Osteocyte (in vitro differentiated cells): ENCODE measurements around the gene TFEB. TPM values are rescaled to one million over a fixed set of nuclear protein-coding genes. Genes with fewer than 3 reads are reported as not detected.

Experiments used
- DNase-seq: peaks from one replicate; pipeline ENCODE4 v3.0.0; 2021; ENCODE audit warnings: mixed read lengths; ENCODE audit not compliant: unreplicated experiment; ENCODE audit errors: extremely low spot score
- H3K27ac Mint-ChIP-seq: one replicate; pipeline ENCODE4 v1.8.0; 2021; ENCODE audit warnings: mild to moderate bottlenecking, mixed read lengths; ENCODE audit not compliant: unreplicated experiment
- H3K27me3 Mint-ChIP-seq: one replicate; pipeline ENCODE4 v1.8.0; 2021; ENCODE audit warnings: mixed read lengths; ENCODE audit not compliant: unreplicated experiment
- H3K36me3 Mint-ChIP-seq: one replicate; pipeline ENCODE4 v1.8.0; 2021; ENCODE audit warnings: mixed read lengths; ENCODE audit not compliant: unreplicated experiment
- H3K4me1 Mint-ChIP-seq: one replicate; pipeline ENCODE4 v1.8.0; 2021; ENCODE audit warnings: mixed read lengths; ENCODE audit not compliant: unreplicated experiment
- H3K4me3 Mint-ChIP-seq: one replicate; pipeline ENCODE4 v1.8.0; 2021; ENCODE audit warnings: mild to moderate bottlenecking, moderate library complexity, mixed read lengths; ENCODE audit not compliant: unreplicated experiment
- H3K9me3 Mint-ChIP-seq: one replicate; pipeline ENCODE4 v1.8.0; 2021; ENCODE audit warnings: mixed read lengths; ENCODE audit not compliant: unreplicated experiment
- total RNA-seq: library from RNA; stranded (reverse); gene quantifications from 2 replicates; pipeline ENCODE4 v1.2.1, GENCODE V29; 2021
- TF ChIP-seq, protein P1 (sequence below): fragments of 200-600 bp; sonication (generic); IDR thresholded peaks from 2 replicates; pipeline ENCODE4 v1.5.0; 2021; ENCODE audit warnings: antibody characterized with exemption, mild to moderate bottlenecking, moderate library complexity

The TFEB gene
- total RNA-seq, 1 donor from 2014 or later = 11.1 TPM

GRCh38 chr6:41715795-41716515 lies 19.5 kb downstream of the TFEB start:
- Mint-ChIP-seq H3K4me3 (no peak overlapping the region), H3K9me3 (no peaks in the 10 kb centered on the region), H3K4me1 (peaks cover 37% of the 10 kb centered on the region), H3K27ac (no peak overlapping the region), H3K36me3 (no peaks in the 10 kb centered on the region), H3K27me3 (no peaks in the 10 kb centered on the region)
- no peak for DNase-seq
- TF ChIP-seq, protein P1, sequence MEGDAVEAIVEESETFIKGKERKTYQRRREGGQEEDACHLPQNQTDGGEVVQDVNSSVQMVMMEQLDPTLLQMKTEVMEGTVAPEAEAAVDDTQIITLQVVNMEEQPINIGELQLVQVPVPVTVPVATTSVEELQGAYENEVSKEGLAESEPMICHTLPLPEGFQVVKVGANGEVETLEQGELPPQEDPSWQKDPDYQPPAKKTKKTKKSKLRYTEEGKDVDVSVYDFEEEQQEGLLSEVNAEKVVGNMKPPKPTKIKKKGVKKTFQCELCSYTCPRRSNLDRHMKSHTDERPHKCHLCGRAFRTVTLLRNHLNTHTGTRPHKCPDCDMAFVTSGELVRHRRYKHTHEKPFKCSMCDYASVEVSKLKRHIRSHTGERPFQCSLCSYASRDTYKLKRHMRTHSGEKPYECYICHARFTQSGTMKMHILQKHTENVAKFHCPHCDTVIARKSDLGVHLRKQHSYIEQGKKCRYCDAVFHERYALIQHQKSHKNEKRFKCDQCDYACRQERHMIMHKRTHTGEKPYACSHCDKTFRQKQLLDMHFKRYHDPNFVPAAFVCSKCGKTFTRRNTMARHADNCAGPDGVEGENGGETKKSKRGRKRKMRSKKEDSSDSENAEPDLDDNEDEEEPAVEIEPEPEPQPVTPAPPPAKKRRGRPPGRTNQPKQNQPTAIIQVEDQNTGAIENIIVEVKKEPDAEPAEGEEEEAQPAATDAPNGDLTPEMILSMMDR = no peak

DNA sequence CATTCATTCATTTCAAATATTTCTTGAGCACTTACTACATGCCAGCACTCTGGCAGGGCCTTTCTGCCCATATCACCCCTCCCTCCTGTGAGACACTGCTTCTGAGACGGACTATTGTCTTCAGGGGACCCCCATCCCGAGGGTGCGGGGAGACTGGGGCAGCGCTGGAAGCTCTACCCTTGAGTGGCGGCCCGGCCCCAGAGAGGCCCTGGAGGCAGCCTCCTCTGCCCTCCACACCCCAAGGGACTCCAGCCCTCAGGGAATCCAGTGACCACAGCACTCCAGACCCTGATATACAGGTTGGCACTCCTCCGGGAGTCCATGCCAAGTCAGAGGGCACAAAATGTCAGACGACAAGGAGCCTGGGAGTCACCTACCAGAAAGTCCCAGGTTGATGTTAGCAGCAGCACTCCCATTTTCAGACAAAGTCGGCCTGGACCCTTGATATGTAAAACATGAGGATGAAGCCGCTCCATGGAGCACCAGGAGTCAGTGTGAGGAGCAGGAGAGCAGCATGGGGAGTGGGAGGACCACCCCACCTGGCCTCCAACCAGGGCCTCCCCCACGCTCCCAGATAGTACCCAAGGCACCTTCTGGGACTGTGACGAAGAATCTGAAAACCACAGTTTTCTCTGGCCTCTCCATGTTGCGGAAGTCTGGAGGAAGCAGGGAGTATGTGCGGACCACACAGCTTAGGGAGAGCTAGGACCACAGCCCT lies 20.7 kb downstream of the TFEB start:
- TF ChIP-seq, protein P1 = no peak
- no peaks in the 10 kb centered on the region for H3K9me3 Mint-ChIP-seq
- H3K27me3 Mint-ChIP-seq = no peaks in the 10 kb centered on the region
- no peak overlapping the region for H3K27ac Mint-ChIP-seq
- H3K4me1 Mint-ChIP-seq = peaks cover 36% of the 10 kb centered on the region
- peaks cover 3% of the 10 kb centered on the region for H3K36me3 Mint-ChIP-seq
- no peak overlapping the region for H3K4me3 Mint-ChIP-seq
- no peak for DNase-seq

GRCh38 chr6:41713650-41714291 lies 21.6 kb downstream of the TFEB start:
- Mint-ChIP-seq H3K36me3 (peaks cover 3% of the 10 kb centered on the region), H3K9me3 (no peaks in the 10 kb centered on the region), H3K27me3 (no peaks in the 10 kb centered on the region), H3K27ac (no peak overlapping the region), H3K4me1 (peaks cover 36% of the 10 kb centered on the region), H3K4me3 (no peak overlapping the region)
- TF ChIP-seq, protein P1 = no peak
- DNase-seq = no peak

GRCh38 chr6:41713159-41713649 lies 22.2 kb downstream of the TFEB start:
- peaks cover 33% of the 10 kb centered on the region for H3K4me1 Mint-ChIP-seq
- TF ChIP-seq, protein P1 = no peak
- H3K27ac Mint-ChIP-seq = no peak overlapping the region
- H3K9me3 Mint-ChIP-seq = no peaks in the 10 kb centered on the region
- no peak for DNase-seq
- no peaks in the 10 kb centered on the region for H3K27me3 Mint-ChIP-seq
- no peak overlapping the region for H3K4me3 Mint-ChIP-seq
- peaks cover 5% of the 10 kb centered on the region for H3K36me3 Mint-ChIP-seq

DNA sequence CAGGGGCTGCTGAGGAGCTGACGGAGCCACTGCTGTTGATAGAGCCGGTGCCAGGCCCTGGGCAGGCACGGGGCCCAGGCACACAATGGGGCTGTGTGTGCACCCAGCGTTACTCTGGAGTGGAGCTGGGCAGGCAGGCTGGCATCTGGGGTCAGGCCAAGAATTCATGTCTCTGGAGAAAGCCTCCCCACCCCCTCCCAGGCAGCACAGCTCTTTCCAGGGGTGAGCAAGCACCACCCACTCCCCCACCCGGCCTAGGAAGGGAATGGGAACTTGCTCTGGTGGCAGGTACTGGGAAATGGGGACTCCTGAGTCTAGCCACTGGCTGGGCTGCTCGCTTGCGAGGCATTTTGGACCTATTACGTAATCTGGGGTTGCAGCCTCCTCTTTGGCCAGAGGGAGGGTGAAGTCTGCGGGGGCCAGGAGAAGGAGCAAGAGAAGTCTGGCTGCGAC lies 22.7 kb downstream of the TFEB start:
- peak overlapping the region; percentile 41 for H3K27ac Mint-ChIP-seq
- no peak for DNase-seq
- TF ChIP-seq, protein P1 = no peak
- H3K9me3 Mint-ChIP-seq = no peaks in the 10 kb centered on the region
- no peaks in the 10 kb centered on the region for H3K27me3 Mint-ChIP-seq
- peaks cover 34% of the 10 kb centered on the region for H3K4me1 Mint-ChIP-seq
- H3K36me3 Mint-ChIP-seq = peaks cover 5% of the 10 kb centered on the region
- H3K4me3 Mint-ChIP-seq = no peak overlapping the region
